ENCODE data around the gene NTHL1. TPM values are rescaled to one million over a fixed set of nuclear protein-coding genes. Genes with fewer than 3 reads are reported as not detected.

NTHL1 gene
- total and polyA plus RNA-seq, 2 experiments from 2014 or later: 84.6 to 87.9 TPM

GRCh38 chr16:2025878-2026460 is 21.7 kb downstream of the NTHL1 start:
- Mint-ChIP-seq H3K9me3 (no peaks in the 10 kb centered on the region), H3K27me3 (ENCODE audit: insufficient read depth, low read depth, poor library complexity) (peaks cover 28% of the 10 kb centered on the region), H3K27ac (no peak overlapping the region), H3K36me3 (ENCODE audit: low read depth) (peaks cover 3% of the 10 kb centered on the region; the same call in 1 of the 3 replicates), H3K4me3 (peak overlapping the region; percentile 56; the same call in 2 of the 3 replicates), H3K4me1 (peaks cover 12% of the 10 kb centered on the region)
- H3K4me1 ChIP-seq (ENCODE audit: insufficient read depth): no peaks in the 10 kb centered on the region; the same call in 1 of the 2 replicates
- no peak overlapping the region for H2AFZ ChIP-seq
- ATAC-seq (no peak), DNase-seq (ENCODE audit: low spot score) (no peak)
- no peak overlapping the region for H3K27ac ChIP-seq (ENCODE audit: low read depth)
- TF ChIP-seq NANOG (IDR thresholded peaks at IDR 0.05; ENCODE audit: borderline replicate concordance): no peak
- TF ChIP-seq, protein P1, sequence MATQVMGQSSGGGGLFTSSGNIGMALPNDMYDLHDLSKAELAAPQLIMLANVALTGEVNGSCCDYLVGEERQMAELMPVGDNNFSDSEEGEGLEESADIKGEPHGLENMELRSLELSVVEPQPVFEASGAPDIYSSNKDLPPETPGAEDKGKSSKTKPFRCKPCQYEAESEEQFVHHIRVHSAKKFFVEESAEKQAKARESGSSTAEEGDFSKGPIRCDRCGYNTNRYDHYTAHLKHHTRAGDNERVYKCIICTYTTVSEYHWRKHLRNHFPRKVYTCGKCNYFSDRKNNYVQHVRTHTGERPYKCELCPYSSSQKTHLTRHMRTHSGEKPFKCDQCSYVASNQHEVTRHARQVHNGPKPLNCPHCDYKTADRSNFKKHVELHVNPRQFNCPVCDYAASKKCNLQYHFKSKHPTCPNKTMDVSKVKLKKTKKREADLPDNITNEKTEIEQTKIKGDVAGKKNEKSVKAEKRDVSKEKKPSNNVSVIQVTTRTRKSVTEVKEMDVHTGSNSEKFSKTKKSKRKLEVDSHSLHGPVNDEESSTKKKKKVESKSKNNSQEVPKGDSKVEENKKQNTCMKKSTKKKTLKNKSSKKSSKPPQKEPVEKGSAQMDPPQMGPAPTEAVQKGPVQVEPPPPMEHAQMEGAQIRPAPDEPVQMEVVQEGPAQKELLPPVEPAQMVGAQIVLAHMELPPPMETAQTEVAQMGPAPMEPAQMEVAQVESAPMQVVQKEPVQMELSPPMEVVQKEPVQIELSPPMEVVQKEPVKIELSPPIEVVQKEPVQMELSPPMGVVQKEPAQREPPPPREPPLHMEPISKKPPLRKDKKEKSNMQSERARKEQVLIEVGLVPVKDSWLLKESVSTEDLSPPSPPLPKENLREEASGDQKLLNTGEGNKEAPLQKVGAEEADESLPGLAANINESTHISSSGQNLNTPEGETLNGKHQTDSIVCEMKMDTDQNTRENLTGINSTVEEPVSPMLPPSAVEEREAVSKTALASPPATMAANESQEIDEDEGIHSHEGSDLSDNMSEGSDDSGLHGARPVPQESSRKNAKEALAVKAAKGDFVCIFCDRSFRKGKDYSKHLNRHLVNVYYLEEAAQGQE (IDR thresholded peaks at IDR 0.05; ENCODE audit: unreplicated experiment): no peak
- no peak for TF ChIP-seq EZH2 (IDR thresholded peaks at IDR 0.05; ENCODE audit: low read depth, unreplicated experiment)
- TF ChIP-seq JUNB (IDR thresholded peaks at IDR 0.05; ENCODE audit: unreplicated experiment): no peak
- TF ChIP-seq, protein P2, sequence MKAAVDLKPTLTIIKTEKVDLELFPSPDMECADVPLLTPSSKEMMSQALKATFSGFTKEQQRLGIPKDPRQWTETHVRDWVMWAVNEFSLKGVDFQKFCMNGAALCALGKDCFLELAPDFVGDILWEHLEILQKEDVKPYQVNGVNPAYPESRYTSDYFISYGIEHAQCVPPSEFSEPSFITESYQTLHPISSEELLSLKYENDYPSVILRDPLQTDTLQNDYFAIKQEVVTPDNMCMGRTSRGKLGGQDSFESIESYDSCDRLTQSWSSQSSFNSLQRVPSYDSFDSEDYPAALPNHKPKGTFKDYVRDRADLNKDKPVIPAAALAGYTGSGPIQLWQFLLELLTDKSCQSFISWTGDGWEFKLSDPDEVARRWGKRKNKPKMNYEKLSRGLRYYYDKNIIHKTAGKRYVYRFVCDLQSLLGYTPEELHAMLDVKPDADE (IDR thresholded peaks at IDR 0.05): no peak
- no peak for TF ChIP-seq ZNF462 (CRISPR knock-in tag; IDR thresholded peaks at IDR 0.05)
- TF ChIP-seq EZH2phosphoT487 (IDR thresholded peaks at IDR 0.05; ENCODE audit: unreplicated experiment): no peak
- TF ChIP-seq ZNF331 (CRISPR knock-in tag; IDR thresholded peaks at IDR 0.05; ENCODE audit: low read depth): no peak
- TF ChIP-seq POLR2AphosphoS5 (IDR thresholded peaks at IDR 0.05; ENCODE audit: low read depth): no peak
- no peak for TF ChIP-seq CREB1 (CRISPR knock-in tag; IDR thresholded peaks at IDR 0.05; ENCODE audit: low read depth)
- TF ChIP-seq ZNF114 (CRISPR knock-in tag; IDR thresholded peaks at IDR 0.05): no peak
- peaks cover 48% of the 10 kb centered on the region for H3K27me3 ChIP-seq (ENCODE audit: insufficient read depth)
- no peaks in the 10 kb centered on the region for H3K36me3 ChIP-seq (ENCODE audit: insufficient read depth)
- no peaks in the 10 kb centered on the region for H3K79me2 ChIP-seq (replicated peaks; ENCODE audit: insufficient read depth)
- H4K20me1 ChIP-seq (replicated peaks; ENCODE audit: insufficient read depth): no peaks in the 10 kb centered on the region
- H3K4me3 ChIP-seq: peak overlapping the region; percentile 46
- H3K9me2 ChIP-seq (ENCODE audit: insufficient read depth): no peaks in the 10 kb centered on the region
- peaks cover 5% of the 10 kb centered on the region for H3F3A ChIP-seq (replicated peaks; ENCODE audit: low read depth)
- peak overlapping the region; percentile 73; the same call in 1 of the 2 replicates for H3K4me2 ChIP-seq

Measured in GM23338 (cell line).